Measurements from ENCODE around the gene HAUS8.

DNA sequence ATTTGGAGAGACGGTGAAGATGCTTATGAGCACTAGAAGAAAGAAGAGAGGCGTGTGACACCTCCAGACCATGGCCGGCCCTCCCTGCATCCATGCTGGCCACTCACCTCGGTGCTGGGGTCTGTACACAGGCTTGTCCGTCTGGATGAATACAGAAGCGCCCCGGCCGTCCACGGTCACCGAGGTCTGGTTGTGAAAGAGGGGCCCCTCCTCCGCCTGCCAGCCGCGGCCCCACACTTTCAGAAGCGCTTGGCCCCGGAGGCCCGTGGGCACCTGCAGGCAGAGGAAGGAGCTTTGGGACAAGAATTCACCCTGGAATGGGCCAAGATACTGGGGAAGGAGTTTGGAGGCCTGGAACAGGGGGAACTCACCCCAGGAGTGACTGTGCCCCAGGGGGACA lies 63.8 kb downstream of the HAUS8 start:
- TF ChIP-seq TAF1 (IDR thresholded peaks at IDR 0.05; ENCODE audit: borderline replicate concordance, insufficient read depth, low read length) (no peak), SIN3A (IDR thresholded peaks at IDR 0.05; ENCODE audit: borderline replicate concordance, insufficient read depth, low read length) (no peak), POLR2AphosphoS5 (IDR thresholded peaks at IDR 0.05; ENCODE audit: low read depth, low read length) (no peak)
- TF ChIP-seq, protein P1, sequence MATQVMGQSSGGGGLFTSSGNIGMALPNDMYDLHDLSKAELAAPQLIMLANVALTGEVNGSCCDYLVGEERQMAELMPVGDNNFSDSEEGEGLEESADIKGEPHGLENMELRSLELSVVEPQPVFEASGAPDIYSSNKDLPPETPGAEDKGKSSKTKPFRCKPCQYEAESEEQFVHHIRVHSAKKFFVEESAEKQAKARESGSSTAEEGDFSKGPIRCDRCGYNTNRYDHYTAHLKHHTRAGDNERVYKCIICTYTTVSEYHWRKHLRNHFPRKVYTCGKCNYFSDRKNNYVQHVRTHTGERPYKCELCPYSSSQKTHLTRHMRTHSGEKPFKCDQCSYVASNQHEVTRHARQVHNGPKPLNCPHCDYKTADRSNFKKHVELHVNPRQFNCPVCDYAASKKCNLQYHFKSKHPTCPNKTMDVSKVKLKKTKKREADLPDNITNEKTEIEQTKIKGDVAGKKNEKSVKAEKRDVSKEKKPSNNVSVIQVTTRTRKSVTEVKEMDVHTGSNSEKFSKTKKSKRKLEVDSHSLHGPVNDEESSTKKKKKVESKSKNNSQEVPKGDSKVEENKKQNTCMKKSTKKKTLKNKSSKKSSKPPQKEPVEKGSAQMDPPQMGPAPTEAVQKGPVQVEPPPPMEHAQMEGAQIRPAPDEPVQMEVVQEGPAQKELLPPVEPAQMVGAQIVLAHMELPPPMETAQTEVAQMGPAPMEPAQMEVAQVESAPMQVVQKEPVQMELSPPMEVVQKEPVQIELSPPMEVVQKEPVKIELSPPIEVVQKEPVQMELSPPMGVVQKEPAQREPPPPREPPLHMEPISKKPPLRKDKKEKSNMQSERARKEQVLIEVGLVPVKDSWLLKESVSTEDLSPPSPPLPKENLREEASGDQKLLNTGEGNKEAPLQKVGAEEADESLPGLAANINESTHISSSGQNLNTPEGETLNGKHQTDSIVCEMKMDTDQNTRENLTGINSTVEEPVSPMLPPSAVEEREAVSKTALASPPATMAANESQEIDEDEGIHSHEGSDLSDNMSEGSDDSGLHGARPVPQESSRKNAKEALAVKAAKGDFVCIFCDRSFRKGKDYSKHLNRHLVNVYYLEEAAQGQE (IDR thresholded peaks at IDR 0.05; ENCODE audit: insufficient read depth in 1 of 2, low read depth in 2 of 2, low read length in 2 of 2) = no peak
